GM12801 (cell line): ENCODE data around the gene MYNN.

Source experiments
- CTCF ChIP-seq: IDR thresholded peaks from one replicate; pipeline ENCODE4 v1.5.1; 2011; ENCODE audit warnings: control low read depth; ENCODE audit not compliant: insufficient read length; ENCODE audit errors: extremely low read depth

Gene MYNN

GRCh38 chr3:169809230-169809795 is 36.1 kb downstream of the MYNN start:
- no peak for TF ChIP-seq CTCF

- no peak for TF ChIP-seq CTCF
These were observed 38.6 kb downstream of the MYNN start for GRCh38 chr3:169811631-169812331.

GRCh38 chr3:169812332-169813235 is 39.4 kb downstream of the MYNN start, which contains the start of the genes LRRC34 and LRRIQ4:
Gene LRRC34, minus strand, starts transcription at chr3:169812904. Its CDS starts 356 bp downstream, at chr3:169812548.
Gene LRRIQ4, plus strand, starts transcription at chr3:169812870. Its CDS starts 9,052 bp downstream, at chr3:169821922.
- TF ChIP-seq CTCF, result no peak

- TF ChIP-seq CTCF, result no peak
These were observed 40.1 kb downstream of the MYNN start for GRCh38 chr3:169813278-169813677.

GRCh38 chr3:169813757-169814517 is 40.7 kb downstream of the MYNN start:
- no peak for TF ChIP-seq CTCF

- no peak for TF ChIP-seq CTCF
These were observed 42.5 kb downstream of the MYNN start for GRCh38 chr3:169815590-169816150.
